H1 (cell line): ENCODE data around the gene TENT4B. TPM values are rescaled to one million over a fixed set of nuclear protein-coding genes. Genes with fewer than 3 reads are reported as not detected.
A peak's percentile ranks its signal among the peaks of the same experiment; 100 is the strongest.

Source experiments
- CTCF ChIA-PET: fragments of 300-600 bp; sonication (Branson Sonifier 250); formaldehyde crosslinking; loops from one replicate; lab custom pipeline; 2021; ENCODE audit not compliant: partially characterized antibody; lab: Charles Lee
- POLR2A ChIA-PET: fragments of 300-600 bp; sonication (Branson Sonifier 250); formaldehyde crosslinking; loops from one replicate; lab custom pipeline; 2021; ENCODE audit warnings: inconsistent platforms; ENCODE audit not compliant: partially characterized antibody; lab: Charles Lee
- DNase-seq, 2 experiments: peaks; one replicate each; pipeline versions ENCODE4 v3.0.0 to v3.0.0-alpha.2; 2010 to 2022; ENCODE audit warnings: low spot score in 2 of 2, low read depth in 1 of 2, mixed read lengths in 1 of 2
- FAIRE-seq: peaks from 2 replicates; lab custom pipeline; 2011; peaks lifted over from hg19 to GRCh38; lab: Jason Lieb, UNC
- H2AFZ ChIP-seq: 2 replicates; pipeline ENCODE4 v1.8.1; 2012; ENCODE audit warnings: low read length, inconsistent platforms
- H2AK5ac ChIP-seq: 2 replicates; pipeline ENCODE4 v1.6.1; 2013; ENCODE audit warnings: low read depth, low read length
- H2BK120ac ChIP-seq: replicated peaks from 2 replicates; pipeline ENCODE3; 2013; ENCODE audit warnings: low read depth, low read length, inconsistent platforms
- H2BK12ac ChIP-seq: 2 replicates; pipeline ENCODE4 v1.6.1; 2013; ENCODE audit warnings: low read depth, low read length
- H2BK15ac ChIP-seq: 2 replicates; pipeline ENCODE4 v1.6.1; 2013; ENCODE audit warnings: low read length
- H2BK20ac ChIP-seq: 2 replicates; pipeline ENCODE4 v1.6.1; 2013; ENCODE audit warnings: low read length
- H2BK5ac ChIP-seq: 2 replicates; pipeline ENCODE4 v1.6.1; 2013; ENCODE audit warnings: low read depth, low read length
- H3K14ac ChIP-seq: 2 replicates; pipeline ENCODE4 v1.6.1; 2013; ENCODE audit warnings: inconsistent platforms; ENCODE audit not compliant: insufficient read length
- H3K18ac ChIP-seq: 2 replicates; pipeline ENCODE4 v1.6.1; 2013; ENCODE audit warnings: low read length; ENCODE audit errors: extremely low read depth
- H3K23ac ChIP-seq: 2 replicates; pipeline ENCODE4 v1.6.1; 2013; ENCODE audit warnings: inconsistent platforms; ENCODE audit not compliant: insufficient read length
- H3K23me2 ChIP-seq: 2 replicates; pipeline ENCODE4 v1.6.1; 2013; ENCODE audit warnings: low read depth, low read length
- H3K27ac ChIP-seq: 2 replicates; pipeline ENCODE4 v1.6.1; 2011; ENCODE audit warnings: low read depth, low read length, inconsistent platforms
- H3K27me3 ChIP-seq, 4 experiments: replicated peaks in 1 of 4; 1 replicate in 1 of 4; 2 replicates in 3 of 4; pipeline versions ENCODE4 v1.6.1 to v1.8.1; 2011 to 2013; ENCODE audit warnings: low read length in 3 of 4, mild to moderate bottlenecking in 3 of 4, inconsistent platforms in 2 of 4, mixed read lengths in 2 of 4, moderate library complexity in 1 of 4; ENCODE audit not compliant: control insufficient read depth in 3 of 4, insufficient read depth in 3 of 4; ENCODE audit errors: extremely low read depth in 1 of 4
- H3K36me3 ChIP-seq, 4 experiments: 2 replicates each; pipeline versions ENCODE4 v1.6.1 to v1.8.1; 2011 to 2013; ENCODE audit warnings: mild to moderate bottlenecking in 4 of 4, low read length in 3 of 4, moderate library complexity in 2 of 4, control low read depth in 1 of 4, inconsistent platforms in 1 of 4; ENCODE audit not compliant: insufficient read depth in 4 of 4, control insufficient read depth in 2 of 4
- H3K4ac ChIP-seq: replicated peaks from 2 replicates; pipeline ENCODE3; 2013; ENCODE audit warnings: low read length, low read depth, mixed read lengths, inconsistent platforms; ENCODE audit not compliant: insufficient read length
- H3K4me1 ChIP-seq, 4 experiments: replicated peaks in 1 of 4; 1 replicate in 1 of 4; 2 replicates in 3 of 4; pipeline versions ENCODE4 v1.6.1 to v1.8.1; 2011 to 2013; ENCODE audit warnings: low read length in 3 of 4, inconsistent platforms in 2 of 4, mixed read lengths in 1 of 4; ENCODE audit not compliant: insufficient read depth in 4 of 4, control insufficient read depth in 3 of 4
- H3K4me2 ChIP-seq, 2 experiments: 2 replicates each; pipeline versions ENCODE4 v1.6.1 to v1.8.1; 2011 to 2013; ENCODE audit warnings: low read depth in 2 of 2, low read length in 2 of 2, control low read depth in 1 of 2, inconsistent platforms in 1 of 2, mild to moderate bottlenecking in 1 of 2; ENCODE audit not compliant: insufficient read depth in 1 of 2
- H3K4me3 ChIP-seq, 4 experiments: fragments of 200-600, 300-600 bp in 1 of 4; sonication (generic), shearing (Covaris generic), sonication (Bioruptor Twin) in 1 of 4; 2 replicates each; pipeline versions ENCODE4 v1.5.1 to v1.8.1; 2011 to 2016; ENCODE audit warnings: low read length in 4 of 4, low read depth in 3 of 4, control low read depth in 2 of 4, inconsistent platforms in 2 of 4, mild to moderate bottlenecking in 2 of 4, mixed read lengths in 1 of 4, moderate library complexity in 1 of 4; ENCODE audit not compliant: insufficient read depth in 2 of 4; ENCODE audit errors: extremely low read depth in 1 of 4
- H3K56ac ChIP-seq: replicated peaks from 2 replicates; pipeline ENCODE3; 2013; ENCODE audit warnings: low read depth, mild to moderate bottlenecking, mixed read lengths, low read length, inconsistent platforms; ENCODE audit not compliant: insufficient read length
- H3K79me1 ChIP-seq: 2 replicates; pipeline ENCODE4 v1.6.1; 2013; ENCODE audit warnings: low read depth, low read length, control low read depth
- H3K79me2 ChIP-seq, 2 experiments: 2 replicates each; pipeline versions ENCODE4 v1.6.1 to v1.8.1; 2012 to 2013; ENCODE audit warnings: low read length in 2 of 2, mild to moderate bottlenecking in 2 of 2, inconsistent platforms in 1 of 2; ENCODE audit not compliant: insufficient read depth in 2 of 2, control insufficient read depth in 1 of 2
- H3K9ac ChIP-seq, 4 experiments: replicated peaks in 1 of 4; 1 replicate in 1 of 4; 2 replicates in 3 of 4; pipeline versions ENCODE4 v1.6.1 to v1.8.1; 2011 to 2013; ENCODE audit warnings: low read depth in 3 of 4, low read length in 3 of 4, control low read depth in 2 of 4, mild to moderate bottlenecking in 2 of 4, moderate library complexity in 2 of 4, inconsistent platforms in 1 of 4; ENCODE audit errors: extremely low read depth in 1 of 4
- H3K9me3 ChIP-seq, 2 experiments: 2 replicates each; pipeline versions ENCODE4 v1.6.1 to v1.8.1; 2012 to 2013; ENCODE audit warnings: mild to moderate bottlenecking in 2 of 2, moderate library complexity in 2 of 2, control low read depth in 1 of 2, inconsistent platforms in 1 of 2, low read depth in 1 of 2, low read length in 1 of 2, mixed read lengths in 1 of 2; ENCODE audit not compliant: insufficient read depth in 2 of 2
- H4K20me1 ChIP-seq, 2 experiments: replicated peaks in 1 of 2; 2 replicates each; pipeline versions ENCODE3 to v1.8.1; 2011 to 2013; ENCODE audit warnings: inconsistent platforms in 2 of 2, low read length in 2 of 2, mild to moderate bottlenecking in 1 of 2; ENCODE audit not compliant: insufficient read depth in 2 of 2, control insufficient read depth in 1 of 2
- H4K5ac ChIP-seq: 2 replicates; pipeline ENCODE4 v1.6.1; 2013; ENCODE audit warnings: low read length, low read depth, mixed read lengths, inconsistent platforms; ENCODE audit not compliant: insufficient read length
- H4K8ac ChIP-seq: 2 replicates; pipeline ENCODE4 v1.8.0; 2013; ENCODE audit warnings: mild to moderate bottlenecking, moderate library complexity, low read length, inconsistent platforms; ENCODE audit not compliant: insufficient read depth; ENCODE audit errors: extremely low read depth
- H4K91ac ChIP-seq: replicated peaks from 2 replicates; pipeline ENCODE3; 2013; ENCODE audit warnings: low read length, mixed read lengths, inconsistent platforms; ENCODE audit not compliant: insufficient read length
- ASH2L ChIP-seq: fragments of 200-600, 300-600 bp; sonication (generic); IDR thresholded peaks from one replicate; pipeline ENCODE4 v1.7.1; 2017; ENCODE audit warnings: low read length
- BACH1 ChIP-seq: IDR thresholded peaks from 2 replicates; pipeline ENCODE4 v1.6.1; 2012; ENCODE audit warnings: low read length, improper control_type of control experiment
- BCL11A ChIP-seq, 2 experiments: IDR thresholded peaks; one replicate each; pipeline ENCODE4 v1.6.1; 2011; ENCODE audit warnings: low read depth in 2 of 2, low read length in 2 of 2, mild to moderate bottlenecking in 2 of 2
- CEBPB ChIP-seq: IDR thresholded peaks from 2 replicates; pipeline ENCODE4 v1.6.1; 2012; ENCODE audit warnings: low read depth, low read length
- CHD2 ChIP-seq: IDR thresholded peaks from 2 replicates; pipeline ENCODE4 v1.6.1; 2012; ENCODE audit warnings: low read length, improper control_type of control experiment
- FOSL1 ChIP-seq: IDR thresholded peaks from 2 replicates; pipeline ENCODE4 v1.6.1; 2011; ENCODE audit warnings: mild to moderate bottlenecking, low read depth, low read length, moderate library complexity; ENCODE audit not compliant: insufficient read depth
- GABPA ChIP-seq: IDR thresholded peaks from 2 replicates; pipeline ENCODE4 v1.6.1; 2011; ENCODE audit warnings: mild to moderate bottlenecking, low read length, moderate library complexity, borderline replicate concordance; ENCODE audit not compliant: insufficient read depth
- JUND ChIP-seq: IDR thresholded peaks from 2 replicates; pipeline ENCODE4 v1.6.1; 2011; ENCODE audit warnings: mild to moderate bottlenecking, improper control_type of control experiment, low read length
- SRF ChIP-seq: IDR thresholded peaks from 2 replicates; pipeline ENCODE4 v1.6.1; 2011; ENCODE audit warnings: mild to moderate bottlenecking, low read depth, low read length, moderate library complexity
- TEAD4 ChIP-seq: IDR thresholded peaks from 2 replicates; pipeline ENCODE4 v1.6.1; 2012; ENCODE audit warnings: low read depth, low read length, inconsistent platforms, mixed read lengths
- ZNF274 ChIP-seq: IDR thresholded peaks from 2 replicates; pipeline ENCODE4 v1.7.0; 2012; ENCODE audit warnings: low read length, borderline replicate concordance; ENCODE audit errors: extremely low read depth
- WGBS, 2 experiments: shearing (Covaris generic) in 1 of 2; methylation state at CpG; one replicate each; pipeline versions ENCODE4 v1.1.6 to v1.1.7; 2013 to 2015; ENCODE audit warnings: low lambda C conversion rate in 2 of 2, mixed read lengths in 2 of 2, inconsistent platforms in 1 of 2, low coverage in 1 of 2, missing lambda C conversion rate in 1 of 2; ENCODE audit not compliant: insufficient replicate concordance in 2 of 2, insufficient coverage in 1 of 2, insufficient read length in 1 of 2; ENCODE audit errors: extremely low coverage in 1 of 2, missing lambda C conversion rate in 1 of 2; 5-methylcytosine and 5-hydroxymethylcytosine counted together
- polyA plus RNA-seq, 7 experiments: library from polyadenylated mRNA; depleted of rRNA in 3 of 7; stranded (reverse) in 5 of 7; unstranded in 2 of 7; fragments of >200 nt in 5 of 7; fragments of 200-250 nt in 2 of 7; gene quantifications; 1 replicate in 5 of 7; 2 replicates in 1 of 7; 4 replicates in 1 of 7; pipeline versions ENCODE4 v1.2.1 to v1.2.3, GENCODE V29; 2011 to 2013; ENCODE audit warnings: missing spikeins in 2 of 7, mixed read lengths in 2 of 7
- total RNA-seq: library from RNA; stranded (reverse); fragmentation: NEBNext Ultra II Directional; extraction: Animal tissue kit (Norgen Biotek cat#: 25700); gene quantifications from 2 replicates; pipeline ENCODE4 v1.2.1, GENCODE V29; 2021
- TF ChIP-seq, protein P1 (sequence below), 3 experiments: IDR thresholded peaks; 1 replicate in 2 of 3; 2 replicates in 1 of 3; pipeline versions ENCODE4 v1.5.1 to v1.6.1; 2011; ENCODE audit warnings: low read length in 3 of 3, mild to moderate bottlenecking in 3 of 3, inconsistent platforms in 2 of 3, low read depth in 1 of 3, moderate library complexity in 1 of 3; ENCODE audit not compliant: insufficient read depth in 1 of 3; ENCODE audit errors: control extremely low read depth in 1 of 3

TENT4B gene
- total and polyA plus RNA-seq, 2 of the 8 experiments (the other 6 are each of a cell fraction or from before 2014, with no cell fraction given): 4.2 to 15.7 TPM

DNA sequence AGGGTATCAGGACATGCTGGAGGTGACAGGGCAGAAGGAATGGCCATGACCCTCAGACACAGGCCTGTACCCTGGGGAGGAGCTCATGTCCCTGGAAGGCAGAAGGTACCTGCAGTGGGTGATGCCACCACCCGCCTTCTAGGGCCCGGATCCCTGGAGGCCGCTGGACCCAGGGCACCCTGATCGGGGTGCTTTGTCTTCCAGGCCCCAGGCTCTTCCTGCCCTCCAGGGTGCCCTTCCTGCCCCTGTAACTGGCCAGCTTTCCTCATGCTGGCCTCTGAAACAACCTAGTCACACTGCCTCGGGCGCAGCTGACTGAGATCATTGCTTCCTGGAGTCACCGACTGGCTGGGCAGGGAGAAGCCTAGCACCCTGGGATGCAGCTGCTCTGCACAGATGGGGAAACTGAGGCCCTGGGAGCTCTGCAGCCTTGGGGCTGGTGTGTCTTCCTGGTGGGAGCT is 119.0 kb downstream of the TENT4B start:
- 0 out of 2 replicates have a peak, but pooled peaks cover 3% of the 10 kb centered on the region for H3K79me1 ChIP-seq
- no peak overlapping the region for H3K4me2 ChIP-seq
- ChIA-PET POLR2A (no interaction called here), CTCF (interaction anchor here (1.1 kb wide), 1 partner anchor 37 kb away, joined by 3 read pairs; no protein-coding TSS in a partner anchor)
- H2BK15ac ChIP-seq: no peak overlapping the region
- no peak overlapping the region for H3K23ac ChIP-seq
- no peaks in the 10 kb centered on the region for H3K23me2 ChIP-seq
- no peaks in the 10 kb centered on the region for H3K36me3 ChIP-seq
- H4K20me1 ChIP-seq: peaks cover 0 to 2% of the 10 kb centered on the region in 2 experiments
- H2BK5ac ChIP-seq: no peak overlapping the region
- H3K9ac ChIP-seq: no peak overlapping the region
- peak overlapping the region; percentile 82; the same call in 1 of the 2 replicates for H4K8ac ChIP-seq
- no peak for DNase-seq
- no peak overlapping the region for H3K14ac ChIP-seq
- peaks cover 0 to 4% (median under 1%) of the 10 kb centered on the region in 4 experiments; a peak in 2 of 7 replicates for H3K4me1 ChIP-seq
- H3K79me2 ChIP-seq: no peaks in the 10 kb centered on the region
- H2BK12ac ChIP-seq: peak overlapping the region; percentile 9; the same call in 1 of the 2 replicates
- H4K91ac ChIP-seq: no peak overlapping the region
- no peak overlapping the region for H3K56ac ChIP-seq
- H3K4me3 ChIP-seq: no peak overlapping the region
- H2BK120ac ChIP-seq: no peak overlapping the region
- no peak overlapping the region for H3K4ac ChIP-seq
- no peak overlapping the region for H2AK5ac ChIP-seq
- no peak for FAIRE-seq
- H2BK20ac ChIP-seq: no peak overlapping the region
- 93% methylated on average over 7 of the region's 7 CpGs; no CpG with 5 or more reads in 1 of the 2 experiments for WGBS, 2 experiments
- H3K9me3 ChIP-seq: no peaks in the 10 kb centered on the region
- H3K18ac ChIP-seq: no peak overlapping the region
- no peak overlapping the region for H2AFZ ChIP-seq
- H3K27ac ChIP-seq: no peak overlapping the region
- H4K5ac ChIP-seq: no peak overlapping the region
- no peaks in the 10 kb centered on the region for H3K27me3 ChIP-seq
- TF ChIP-seq CEBPB (no peak), JUND (no peak), FOSL1 (no peak), BCL11A (IDR thresholded peaks at IDR 0.05; ENCODE audit: low read depth in 2 of 2, low read length in 2 of 2) (no peak), GABPA (no peak), ZNF274 (no peak), ASH2L (no peak), TEAD4 (no peak), SRF (no peak), CHD2 (no peak), BACH1 (no peak)
- TF ChIP-seq, protein P1, sequence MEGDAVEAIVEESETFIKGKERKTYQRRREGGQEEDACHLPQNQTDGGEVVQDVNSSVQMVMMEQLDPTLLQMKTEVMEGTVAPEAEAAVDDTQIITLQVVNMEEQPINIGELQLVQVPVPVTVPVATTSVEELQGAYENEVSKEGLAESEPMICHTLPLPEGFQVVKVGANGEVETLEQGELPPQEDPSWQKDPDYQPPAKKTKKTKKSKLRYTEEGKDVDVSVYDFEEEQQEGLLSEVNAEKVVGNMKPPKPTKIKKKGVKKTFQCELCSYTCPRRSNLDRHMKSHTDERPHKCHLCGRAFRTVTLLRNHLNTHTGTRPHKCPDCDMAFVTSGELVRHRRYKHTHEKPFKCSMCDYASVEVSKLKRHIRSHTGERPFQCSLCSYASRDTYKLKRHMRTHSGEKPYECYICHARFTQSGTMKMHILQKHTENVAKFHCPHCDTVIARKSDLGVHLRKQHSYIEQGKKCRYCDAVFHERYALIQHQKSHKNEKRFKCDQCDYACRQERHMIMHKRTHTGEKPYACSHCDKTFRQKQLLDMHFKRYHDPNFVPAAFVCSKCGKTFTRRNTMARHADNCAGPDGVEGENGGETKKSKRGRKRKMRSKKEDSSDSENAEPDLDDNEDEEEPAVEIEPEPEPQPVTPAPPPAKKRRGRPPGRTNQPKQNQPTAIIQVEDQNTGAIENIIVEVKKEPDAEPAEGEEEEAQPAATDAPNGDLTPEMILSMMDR (IDR thresholded peaks at IDR 0.05; ENCODE audit: control extremely low read depth in 1 of 3, insufficient read depth in 1 of 3, low read depth in 1 of 3, low read length in 3 of 3): no peak
